Measurements from ENCODE around the gene CLDN7. TPM values are rescaled to one million over a fixed set of nuclear protein-coding genes. Genes with fewer than 3 reads are reported as not detected.
A peak's percentile ranks its signal among the peaks of the same experiment; 100 is the strongest.

Gene CLDN7
- total RNA-seq, 1 experiment from 2014 or later = 177 TPM

DNA sequence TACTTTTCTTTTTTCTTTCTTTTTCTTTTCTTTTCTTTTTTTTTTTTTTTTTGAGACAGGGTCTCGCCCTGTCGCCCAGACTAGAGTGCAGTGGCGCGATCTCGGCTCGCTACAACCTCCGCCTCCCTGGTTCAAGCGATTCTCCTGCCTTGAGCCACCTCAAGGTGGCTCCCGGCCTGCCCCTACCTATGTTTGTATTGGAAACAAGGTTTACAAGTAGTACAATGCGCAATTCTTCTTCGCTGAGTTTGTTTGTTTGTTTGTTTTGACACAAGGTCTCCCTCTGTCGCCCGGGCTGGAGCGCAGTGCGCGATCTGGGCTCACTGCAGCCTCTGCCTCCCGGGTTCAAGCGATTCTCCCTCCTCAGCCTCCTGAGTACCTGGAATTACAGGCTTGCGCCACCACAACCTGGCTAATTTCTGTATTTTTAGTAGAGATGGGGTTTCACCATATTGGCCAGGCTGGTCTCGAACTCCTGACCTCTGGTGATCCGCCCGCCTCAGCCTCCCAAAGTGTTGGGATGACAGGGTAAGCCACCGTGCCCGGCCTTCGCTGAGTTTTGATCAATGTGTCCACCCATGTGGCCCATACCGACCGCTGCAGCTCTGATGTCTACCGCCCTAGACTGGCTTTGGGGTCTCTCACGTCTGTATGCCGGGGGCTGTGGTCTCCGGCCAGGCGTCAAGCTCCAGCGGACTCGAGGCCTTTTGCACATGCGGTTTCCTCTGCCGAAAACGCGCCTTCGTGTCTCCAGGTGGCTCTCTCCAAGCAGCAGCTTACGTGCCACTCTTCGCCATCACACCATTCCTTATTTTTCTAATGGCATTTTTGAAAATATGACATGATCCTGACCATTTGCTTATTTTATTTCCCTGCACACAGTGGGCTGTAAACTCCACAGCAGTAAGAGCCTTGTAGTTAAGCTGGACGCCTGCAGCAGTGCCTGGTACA lies 33.2 kb upstream of the CLDN7 start:
- Histone ChIP-seq H3K4me2 (ENCODE audit: insufficient read depth, insufficient read length, low read length) (peak overlapping the region; percentile 91), H2BK120ac (ENCODE audit: low read depth, low read length, poor library complexity, severe bottlenecking) (no peak overlapping the region), H3K4ac (ENCODE audit: low read depth, low read length) (no peak overlapping the region), H3K27ac (ENCODE audit: insufficient read length, low read depth, low read length) (no peak overlapping the region), H3K56ac (ENCODE audit: insufficient read length, low read depth, low read length) (no peak overlapping the region), H3K79me1 (ENCODE audit: insufficient read depth, low read depth, low read length, poor library complexity, severe bottlenecking) (no peaks in the 10 kb centered on the region), H3K9me3 (ENCODE audit: control insufficient read depth, low read depth, low read length) (no peaks in the 10 kb centered on the region), H4K20me1 (ENCODE audit: control insufficient read depth, insufficient read depth, insufficient read length) (no peaks in the 10 kb centered on the region), H3K14ac (ENCODE audit: insufficient read depth, low read length) (no peak overlapping the region), H3K18ac (ENCODE audit: insufficient read length, low read depth, low read length) (peak overlapping the region; percentile 95), H3K23me2 (ENCODE audit: insufficient read length, low read depth, low read length, poor library complexity, severe bottlenecking) (peaks cover 4% of the 10 kb centered on the region), H3K79me2 (ENCODE audit: insufficient read depth, low read length) (no peaks in the 10 kb centered on the region), H3K23ac (ENCODE audit: insufficient read length, low read depth, low read length) (no peak overlapping the region), H2AFZ (ENCODE audit: low read length) (no peak overlapping the region), H2BK20ac (ENCODE audit: low read depth, low read length, poor library complexity, severe bottlenecking) (no peak overlapping the region), H2BK15ac (ENCODE audit: low read depth, low read length) (no peak overlapping the region), H4K5ac (ENCODE audit: insufficient read length, low read depth, low read length) (no peak overlapping the region), H4K8ac (replicated peaks; ENCODE audit: insufficient read length, low read depth, low read length) (no peak overlapping the region), H2BK5ac (ENCODE audit: insufficient read length, low read length) (no peak overlapping the region), H3T11ph (ENCODE audit: low read length) (no peak overlapping the region), H2BK12ac (ENCODE audit: insufficient read length, low read depth, low read length) (no peak overlapping the region), H2AK5ac (ENCODE audit: insufficient read length, low read length) (no peak overlapping the region), H3K27me3 (ENCODE audit: insufficient read depth, low read length) (peaks cover 2% of the 10 kb centered on the region), H3K9ac (ENCODE audit: extremely low read depth, insufficient read length, low read length) (no peak overlapping the region), H4K91ac (ENCODE audit: insufficient read length, low read depth, low read length) (no peak overlapping the region), H3K4me1 (ENCODE audit: insufficient read depth, low read length) (peaks cover 4% of the 10 kb centered on the region; the same call in 1 of the 2 replicates)
- no CpG with 5 or more reads among the region's 42 CpGs for WGBS (ENCODE audit: extremely low coverage, insufficient read length, low lambda C conversion rate)
- H3K36me3 Mint-ChIP-seq (ENCODE audit: insufficient read depth in 1 of 3, low read depth in 3 of 3) = peaks cover 0 to 3% (median 0%) of the 10 kb centered on the region in 3 experiments; a peak in 2 of 7 replicates
- peak overlapping the region in 1 of 3 experiments; percentile 36; a peak in 2 of 7 replicates for H3K27ac Mint-ChIP-seq
- DNase-seq = no peak
- H3K9me3 Mint-ChIP-seq = peaks cover 3% of the 10 kb centered on the region in 2 experiments; a peak in 3 of 5 replicates
- TF ChIP-seq, protein P1, sequence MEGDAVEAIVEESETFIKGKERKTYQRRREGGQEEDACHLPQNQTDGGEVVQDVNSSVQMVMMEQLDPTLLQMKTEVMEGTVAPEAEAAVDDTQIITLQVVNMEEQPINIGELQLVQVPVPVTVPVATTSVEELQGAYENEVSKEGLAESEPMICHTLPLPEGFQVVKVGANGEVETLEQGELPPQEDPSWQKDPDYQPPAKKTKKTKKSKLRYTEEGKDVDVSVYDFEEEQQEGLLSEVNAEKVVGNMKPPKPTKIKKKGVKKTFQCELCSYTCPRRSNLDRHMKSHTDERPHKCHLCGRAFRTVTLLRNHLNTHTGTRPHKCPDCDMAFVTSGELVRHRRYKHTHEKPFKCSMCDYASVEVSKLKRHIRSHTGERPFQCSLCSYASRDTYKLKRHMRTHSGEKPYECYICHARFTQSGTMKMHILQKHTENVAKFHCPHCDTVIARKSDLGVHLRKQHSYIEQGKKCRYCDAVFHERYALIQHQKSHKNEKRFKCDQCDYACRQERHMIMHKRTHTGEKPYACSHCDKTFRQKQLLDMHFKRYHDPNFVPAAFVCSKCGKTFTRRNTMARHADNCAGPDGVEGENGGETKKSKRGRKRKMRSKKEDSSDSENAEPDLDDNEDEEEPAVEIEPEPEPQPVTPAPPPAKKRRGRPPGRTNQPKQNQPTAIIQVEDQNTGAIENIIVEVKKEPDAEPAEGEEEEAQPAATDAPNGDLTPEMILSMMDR (conservative IDR thresholded peaks at IDR 0.05) = peak; percentile 28; the same call in 2 of the 3 replicates
- H3K27me3 Mint-ChIP-seq (ENCODE audit: low read depth) = peaks cover 77% of the 10 kb centered on the region
- peaks cover 10 to 22% of the 10 kb centered on the region in 2 experiments for H3K4me1 Mint-ChIP-seq
- peak overlapping the region; percentile 59 to 83 for H3K4me3 Mint-ChIP-seq

Data from H9 (cell line).